H9 (cell line): ENCODE data around the gene DGUOK. TPM values are rescaled to one million over a fixed set of nuclear protein-coding genes. Genes with fewer than 3 reads are reported as not detected.

Experiments
- DNase-seq: peaks from one replicate; pipeline ENCODE4 v3.0.0-alpha.2; 2017
- H2AFZ ChIP-seq: one replicate; pipeline ENCODE4 v1.6.1; 2013; ENCODE audit warnings: mild to moderate bottlenecking, low read length, control low read depth, moderate library complexity
- H2AK5ac ChIP-seq: 2 replicates; pipeline ENCODE4 v1.6.1; 2013; ENCODE audit warnings: low read length, control low read depth, mixed read lengths; ENCODE audit not compliant: insufficient read length
- H2BK120ac ChIP-seq: one replicate; pipeline ENCODE4 v1.6.1; 2013; ENCODE audit warnings: low read depth, mild to moderate bottlenecking, low read length, control low read depth, inconsistent platforms; ENCODE audit not compliant: poor library complexity, severe bottlenecking
- H2BK12ac ChIP-seq: 2 replicates; pipeline ENCODE4 v1.6.1; 2013; ENCODE audit warnings: low read length, control low read depth, mixed read lengths, low read depth; ENCODE audit not compliant: insufficient read length
- H2BK15ac ChIP-seq: 2 replicates; pipeline ENCODE4 v1.6.1; 2013; ENCODE audit warnings: low read depth, low read length, control low read depth
- H2BK20ac ChIP-seq: one replicate; pipeline ENCODE4 v1.6.1; 2013; ENCODE audit warnings: low read depth, mild to moderate bottlenecking, low read length, control low read depth, inconsistent platforms; ENCODE audit not compliant: poor library complexity, severe bottlenecking
- H2BK5ac ChIP-seq: 2 replicates; pipeline ENCODE4 v1.6.1; 2013; ENCODE audit warnings: low read length, control low read depth, mixed read lengths; ENCODE audit not compliant: insufficient read length
- H3K14ac ChIP-seq: 2 replicates; pipeline ENCODE4 v1.6.1; 2013; ENCODE audit warnings: low read length, control low read depth; ENCODE audit not compliant: insufficient read depth
- H3K18ac ChIP-seq: 2 replicates; pipeline ENCODE4 v1.6.1; 2013; ENCODE audit warnings: low read depth, mild to moderate bottlenecking, mixed read lengths, low read length, control low read depth; ENCODE audit not compliant: insufficient read length
- H3K23ac ChIP-seq: 2 replicates; pipeline ENCODE4 v1.6.1; 2013; ENCODE audit warnings: low read length, control low read depth, mixed read lengths, low read depth; ENCODE audit not compliant: insufficient read length
- H3K23me2 ChIP-seq: 2 replicates; pipeline ENCODE4 v1.6.1; 2013; ENCODE audit warnings: low read depth, mild to moderate bottlenecking, mixed read lengths, low read length, control low read depth; ENCODE audit not compliant: insufficient read length, poor library complexity, severe bottlenecking
- H3K27ac ChIP-seq: 2 replicates; pipeline ENCODE4 v1.5.1; 2013; ENCODE audit warnings: low read length, control low read depth, mixed read lengths, low read depth; ENCODE audit not compliant: insufficient read length
- H3K27me3 ChIP-seq: 2 replicates; pipeline ENCODE4 v1.6.1; 2013; ENCODE audit warnings: low read length, control low read depth, inconsistent platforms; ENCODE audit not compliant: insufficient read depth
- H3K4ac ChIP-seq: 2 replicates; pipeline ENCODE4 v1.6.1; 2013; ENCODE audit warnings: low read depth, mild to moderate bottlenecking, control low read depth, inconsistent platforms, low read length, moderate library complexity
- H3K4me1 ChIP-seq: 2 replicates; pipeline ENCODE4 v1.6.1; 2013; ENCODE audit warnings: low read length, control low read depth, inconsistent platforms; ENCODE audit not compliant: insufficient read depth
- H3K4me2 ChIP-seq: 2 replicates; pipeline ENCODE4 v1.6.1; 2013; ENCODE audit warnings: low read length, control low read depth, mixed read lengths; ENCODE audit not compliant: insufficient read length, insufficient read depth
- H3K56ac ChIP-seq: 2 replicates; pipeline ENCODE4 v1.6.1; 2013; ENCODE audit warnings: low read depth, mild to moderate bottlenecking, mixed read lengths, low read length, control low read depth; ENCODE audit not compliant: insufficient read length
- H3K79me1 ChIP-seq: 2 replicates; pipeline ENCODE4 v1.6.1; 2013; ENCODE audit warnings: low read depth, mild to moderate bottlenecking, moderate library complexity, low read length, control low read depth, inconsistent platforms; ENCODE audit not compliant: insufficient read depth, poor library complexity, severe bottlenecking
- H3K79me2 ChIP-seq: 2 replicates; pipeline ENCODE4 v1.6.1; 2013; ENCODE audit warnings: low read length, control low read depth, inconsistent platforms; ENCODE audit not compliant: insufficient read depth
- H3K9ac ChIP-seq: 2 replicates; pipeline ENCODE4 v1.6.1; 2013; ENCODE audit warnings: low read length, control low read depth, mixed read lengths; ENCODE audit not compliant: insufficient read length; ENCODE audit errors: extremely low read depth
- H3K9me3 ChIP-seq: one replicate; pipeline ENCODE4 v1.6.1; 2013; ENCODE audit warnings: low read depth, low read length, inconsistent platforms; ENCODE audit not compliant: control insufficient read depth
- H3T11ph ChIP-seq: one replicate; pipeline ENCODE4 v1.6.1; 2013; ENCODE audit warnings: mild to moderate bottlenecking, low read length, control low read depth, inconsistent platforms
- H4K20me1 ChIP-seq: one replicate; pipeline ENCODE4 v1.6.1; 2013; ENCODE audit not compliant: control insufficient read depth, insufficient read length, insufficient read depth
- H4K5ac ChIP-seq: 2 replicates; pipeline ENCODE4 v1.6.1; 2013; ENCODE audit warnings: low read depth, mild to moderate bottlenecking, mixed read lengths, low read length, control low read depth; ENCODE audit not compliant: insufficient read length
- H4K8ac ChIP-seq: replicated peaks from 2 replicates; pipeline ENCODE4 v1.6.1; 2013; ENCODE audit warnings: low read length, control low read depth, mixed read lengths, low read depth; ENCODE audit not compliant: insufficient read length
- H4K91ac ChIP-seq: 2 replicates; pipeline ENCODE4 v1.6.1; 2013; ENCODE audit warnings: low read depth, mild to moderate bottlenecking, moderate library complexity, mixed read lengths, low read length, control low read depth; ENCODE audit not compliant: insufficient read length
- H3K27ac Mint-ChIP-seq, 3 experiments: 2 replicates in 2 of 3; 3 replicates in 1 of 3; pipeline ENCODE4 v1.8.0; 2020 to 2021; ENCODE audit warnings: mixed read lengths in 3 of 3, mild to moderate bottlenecking in 1 of 3, moderate library complexity in 1 of 3
- H3K27me3 Mint-ChIP-seq: 2 replicates; pipeline ENCODE4 v1.8.0; 2021; ENCODE audit warnings: low read depth, mild to moderate bottlenecking, moderate library complexity, mixed read lengths
- H3K36me3 Mint-ChIP-seq, 3 experiments: 2 replicates in 2 of 3; 3 replicates in 1 of 3; pipeline ENCODE4 v1.8.0; 2020 to 2021; ENCODE audit warnings: low read depth in 3 of 3, mixed read lengths in 3 of 3; ENCODE audit not compliant: insufficient read depth in 1 of 3
- H3K4me1 Mint-ChIP-seq, 2 experiments: 2 replicates each; pipeline ENCODE4 v1.8.0; 2020; ENCODE audit warnings: mixed read lengths in 2 of 2
- H3K4me3 Mint-ChIP-seq, 2 experiments: 2 replicates in 1 of 2; 3 replicates in 1 of 2; pipeline ENCODE4 v1.8.0; 2020 to 2021; ENCODE audit warnings: mild to moderate bottlenecking in 2 of 2, mixed read lengths in 2 of 2, moderate library complexity in 1 of 2
- H3K9me3 Mint-ChIP-seq, 2 experiments: 2 replicates in 1 of 2; 3 replicates in 1 of 2; pipeline ENCODE4 v1.8.0; 2020; ENCODE audit warnings: mild to moderate bottlenecking in 2 of 2, mixed read lengths in 2 of 2, moderate library complexity in 1 of 2
- CTCF ChIP-seq: fragments of 200-600 bp; sonication (generic); conservative IDR thresholded peaks from 3 replicates; pipeline ENCODE4 v1.8.0; 2021; ENCODE audit warnings: antibody characterized with exemption, mild to moderate bottlenecking
- WGBS: extraction: QIAGEN DNeasy Blood & Tissue Kit; methylation state at CpG from one replicate; pipeline ENCODE4 v1.1.7; 2013; ENCODE audit warnings: missing lambda C conversion rate, low lambda C conversion rate, mixed read lengths; ENCODE audit not compliant: insufficient read length; ENCODE audit errors: extremely low coverage; 5-methylcytosine and 5-hydroxymethylcytosine counted together
- total RNA-seq: library from RNA; stranded (reverse); gene quantifications from 2 replicates; pipeline ENCODE4 v1.2.1, GENCODE V29; 2021

The DGUOK gene
- total RNA-seq, 1 experiment from 2014 or later: 98.5 TPM

GRCh38 chr2:73994178-73994831 lies 67.6 kb downstream of the DGUOK start:
- H3K4me1 Mint-ChIP-seq: peaks cover 32 to 39% of the 10 kb centered on the region in 2 experiments
- Histone ChIP-seq H2BK12ac (no peak overlapping the region), H3K4me2 (no peak overlapping the region), H3K27me3 (no peaks in the 10 kb centered on the region), H3K4ac (no peak overlapping the region), H4K91ac (no peak overlapping the region), H3K79me2 (peaks cover 14% of the 10 kb centered on the region; the same call in 1 of the 2 replicates), H3K14ac (no peak overlapping the region), H2BK15ac (no peak overlapping the region), H2AFZ (no peak overlapping the region), H2BK120ac (no peak overlapping the region), H4K8ac (no peak overlapping the region), H3T11ph (no peak overlapping the region), H3K18ac (no peak overlapping the region), H3K4me1 (peaks cover 4% of the 10 kb centered on the region; the same call in 1 of the 2 replicates), H2BK20ac (no peak overlapping the region), H3K56ac (no peak overlapping the region), H4K20me1 (no peaks in the 10 kb centered on the region), H2BK5ac (no peak overlapping the region), H3K23ac (no peak overlapping the region), H3K23me2 (no peaks in the 10 kb centered on the region), H4K5ac (no peak overlapping the region), H3K79me1 (peaks cover 4% of the 10 kb centered on the region), H2AK5ac (no peak overlapping the region), H3K9me3 (no peaks in the 10 kb centered on the region), H3K9ac (no peak overlapping the region), H3K27ac (no peak overlapping the region)
- no peaks in the 10 kb centered on the region; the same call in 1 of the 2 replicates for H3K27me3 Mint-ChIP-seq
- no peak overlapping the region for H3K4me3 Mint-ChIP-seq
- peaks cover 11 to 23% (median 15%) of the 10 kb centered on the region in 3 experiments for H3K36me3 Mint-ChIP-seq
- no peak overlapping the region for H3K27ac Mint-ChIP-seq
- no peak for TF ChIP-seq CTCF
- no peaks in the 10 kb centered on the region for H3K9me3 Mint-ChIP-seq
- no peak for DNase-seq
- no CpG with 5 or more reads among the region's 8 CpGs for WGBS
